K562 (cell line): ENCODE data around the gene BCAM.

Experiments
- BMI1 ChIP-seq: fragments of 150-350 bp; IDR thresholded peaks from 2 replicates; pipeline ENCODE4 v1.6.1; 2014; ENCODE audit warnings: low read length
- CEBPB ChIP-seq: fragments of 450-650 bp; IDR thresholded peaks from 2 replicates; pipeline ENCODE4 v1.6.1; 2016; ENCODE audit warnings: missing genetic modification characterization, missing compliant biosample characterization
- MXI1 ChIP-seq: IDR thresholded peaks from 2 replicates; pipeline ENCODE4 v1.6.1; 2011; ENCODE audit warnings: low read depth, mild to moderate bottlenecking, improper control_type of control experiment, low read length
- NBN ChIP-seq: fragments of 450-650 bp; IDR thresholded peaks from 2 replicates; pipeline ENCODE4 v1.6.1; 2016; ENCODE audit warnings: low read depth, mild to moderate bottlenecking
- POLR2A ChIP-seq: fragments of 450-650 bp; conservative IDR thresholded peaks from 2 replicates; pipeline ENCODE4 v1.6.1; 2016
- SIN3A ChIP-seq, 2 experiments: fragments of 150-350 bp in 1 of 2; IDR thresholded peaks; 2 replicates each; pipeline ENCODE4 v1.6.1; 2011 to 2016; ENCODE audit warnings: borderline replicate concordance in 2 of 2, low read depth in 2 of 2, low read length in 2 of 2, mild to moderate bottlenecking in 2 of 2, moderate library complexity in 2 of 2; ENCODE audit not compliant: control insufficient read depth in 1 of 2
- TARDBP ChIP-seq: fragments of 450-650 bp; IDR thresholded peaks from 2 replicates; pipeline ENCODE4 v1.6.1; 2016
- TCF7 ChIP-seq: sonication (generic); IDR thresholded peaks from 2 replicates; pipeline ENCODE4 v1.6.1; 2016; ENCODE audit warnings: antibody characterized with exemption, borderline replicate concordance
- TCF7L2 ChIP-seq: fragments of 150-350 bp; IDR thresholded peaks from 2 replicates; pipeline ENCODE4 v1.6.1; 2016; ENCODE audit warnings: low read depth, mild to moderate bottlenecking, low read length, moderate library complexity
- TF ChIP-seq, protein P1 (sequence below): fragments of 250-450 bp; sonication (Bioruptor Pico); IDR thresholded peaks from 2 replicates; pipeline ENCODE4 v1.8.0; 2022; ENCODE audit warnings: moderate library complexity, mild to moderate bottlenecking, inconsistent platforms
- TF ChIP-seq, protein P2 (sequence below), 3 experiments: IDR thresholded peaks in 2 of 3; conservative IDR thresholded peaks in 1 of 3; 2 replicates each; pipeline ENCODE4 v1.5.1; 2011 to 2012; ENCODE audit warnings: low read length in 3 of 3, mild to moderate bottlenecking in 3 of 3, control low read depth in 2 of 3, improper control_type of control experiment in 1 of 3, inconsistent platforms in 1 of 3, low read depth in 1 of 3, mixed read lengths in 1 of 3, moderate library complexity in 1 of 3; ENCODE audit not compliant: insufficient read depth in 2 of 3
- TF ChIP-seq, protein P3 (sequence below), 2 experiments: fragments of 450-650 bp in 1 of 2; sonication (generic) in 1 of 2; formaldehyde crosslinking in 1 of 2; IDR thresholded peaks; 2 replicates each; pipeline versions ENCODE4 v1.7.1 to v1.9.0; 2016 to 2022; ENCODE audit warnings: inconsistent platforms in 1 of 2, mild to moderate bottlenecking in 1 of 2, missing genetic modification reagents in 1 of 2
- TF ChIP-seq, protein P4 (sequence below): sonication (generic); formaldehyde crosslinking; IDR thresholded peaks from 2 replicates; pipeline ENCODE4 v1.8.1; 2022; ENCODE audit warnings: missing genetic modification reagents
- TF ChIP-seq, protein P5 (sequence below): fragments of 250-450 bp; sonication (Bioruptor Pico); IDR thresholded peaks from 2 replicates; pipeline ENCODE4 v1.8.0; 2021; ENCODE audit warnings: moderate library complexity, mild to moderate bottlenecking, inconsistent platforms

DNA sequence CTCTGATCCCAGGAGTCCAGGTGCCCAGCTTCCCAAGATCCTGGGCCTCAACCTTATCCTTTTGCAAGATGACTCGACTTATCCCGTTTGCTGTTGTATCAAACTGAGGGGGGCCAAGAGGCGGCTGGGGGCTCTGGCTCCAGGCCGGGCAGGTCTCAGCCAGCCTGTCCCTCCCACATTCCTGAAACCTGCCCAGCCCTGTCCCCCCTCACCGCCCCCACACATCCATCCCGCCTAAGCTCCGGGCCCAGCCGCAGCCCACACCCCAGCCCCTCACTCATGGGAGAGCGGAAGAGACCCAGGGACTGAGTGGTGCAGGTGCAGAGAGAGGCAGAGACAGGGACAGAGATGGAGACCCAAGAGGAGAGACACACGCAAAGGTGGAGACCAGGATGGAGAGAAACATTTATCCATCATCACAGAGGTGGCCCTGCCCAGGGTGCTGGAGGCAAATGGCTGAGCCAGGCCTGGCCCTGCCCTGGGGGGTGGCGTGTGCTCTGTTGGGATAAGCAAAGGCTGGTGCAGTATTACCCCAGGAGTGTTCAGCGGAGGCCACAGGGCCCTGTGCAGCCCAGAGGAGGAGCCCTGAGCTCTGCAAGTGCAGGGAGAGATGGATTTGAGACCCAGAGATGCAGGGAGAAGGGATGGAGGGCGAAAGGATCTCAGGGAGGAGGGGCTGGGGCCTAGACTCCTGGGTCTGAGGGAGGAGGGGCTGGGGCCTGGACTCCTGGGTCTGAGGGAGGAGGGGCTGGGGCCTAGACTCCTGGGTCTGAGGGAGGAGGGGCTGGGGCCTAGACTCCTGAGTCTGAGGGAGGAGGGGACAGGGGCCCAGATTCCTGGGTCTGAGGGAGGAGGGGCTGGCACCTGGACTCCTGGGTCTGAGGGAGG, 1.6 kb downstream of the BCAM start:
- no peak for TF ChIP-seq TCF7L2
- TF ChIP-seq CEBPB (tag): no peak
- TF ChIP-seq, protein P1, sequence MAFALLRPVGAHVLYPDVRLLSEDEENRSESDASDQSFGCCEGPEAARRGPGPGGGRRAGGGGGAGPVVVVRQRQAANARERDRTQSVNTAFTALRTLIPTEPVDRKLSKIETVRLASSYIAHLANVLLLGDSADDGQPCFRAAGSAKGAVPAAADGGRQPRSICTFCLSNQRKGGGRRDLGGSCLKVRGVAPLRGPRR (CRISPR knock-in tag): no peak
- TF ChIP-seq POLR2A: no peak
- TF ChIP-seq BMI1: no peak
- TF ChIP-seq, protein P2, sequence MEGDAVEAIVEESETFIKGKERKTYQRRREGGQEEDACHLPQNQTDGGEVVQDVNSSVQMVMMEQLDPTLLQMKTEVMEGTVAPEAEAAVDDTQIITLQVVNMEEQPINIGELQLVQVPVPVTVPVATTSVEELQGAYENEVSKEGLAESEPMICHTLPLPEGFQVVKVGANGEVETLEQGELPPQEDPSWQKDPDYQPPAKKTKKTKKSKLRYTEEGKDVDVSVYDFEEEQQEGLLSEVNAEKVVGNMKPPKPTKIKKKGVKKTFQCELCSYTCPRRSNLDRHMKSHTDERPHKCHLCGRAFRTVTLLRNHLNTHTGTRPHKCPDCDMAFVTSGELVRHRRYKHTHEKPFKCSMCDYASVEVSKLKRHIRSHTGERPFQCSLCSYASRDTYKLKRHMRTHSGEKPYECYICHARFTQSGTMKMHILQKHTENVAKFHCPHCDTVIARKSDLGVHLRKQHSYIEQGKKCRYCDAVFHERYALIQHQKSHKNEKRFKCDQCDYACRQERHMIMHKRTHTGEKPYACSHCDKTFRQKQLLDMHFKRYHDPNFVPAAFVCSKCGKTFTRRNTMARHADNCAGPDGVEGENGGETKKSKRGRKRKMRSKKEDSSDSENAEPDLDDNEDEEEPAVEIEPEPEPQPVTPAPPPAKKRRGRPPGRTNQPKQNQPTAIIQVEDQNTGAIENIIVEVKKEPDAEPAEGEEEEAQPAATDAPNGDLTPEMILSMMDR (IDR thresholded peaks at IDR 0.05 in 2 of 3, conservative IDR thresholded peaks at IDR 0.05 in 1 of 3; ENCODE audit: insufficient read depth in 2 of 3, low read depth in 1 of 3, low read length in 3 of 3): no peak
- TF ChIP-seq TCF7: no peak
- TF ChIP-seq, protein P3, sequence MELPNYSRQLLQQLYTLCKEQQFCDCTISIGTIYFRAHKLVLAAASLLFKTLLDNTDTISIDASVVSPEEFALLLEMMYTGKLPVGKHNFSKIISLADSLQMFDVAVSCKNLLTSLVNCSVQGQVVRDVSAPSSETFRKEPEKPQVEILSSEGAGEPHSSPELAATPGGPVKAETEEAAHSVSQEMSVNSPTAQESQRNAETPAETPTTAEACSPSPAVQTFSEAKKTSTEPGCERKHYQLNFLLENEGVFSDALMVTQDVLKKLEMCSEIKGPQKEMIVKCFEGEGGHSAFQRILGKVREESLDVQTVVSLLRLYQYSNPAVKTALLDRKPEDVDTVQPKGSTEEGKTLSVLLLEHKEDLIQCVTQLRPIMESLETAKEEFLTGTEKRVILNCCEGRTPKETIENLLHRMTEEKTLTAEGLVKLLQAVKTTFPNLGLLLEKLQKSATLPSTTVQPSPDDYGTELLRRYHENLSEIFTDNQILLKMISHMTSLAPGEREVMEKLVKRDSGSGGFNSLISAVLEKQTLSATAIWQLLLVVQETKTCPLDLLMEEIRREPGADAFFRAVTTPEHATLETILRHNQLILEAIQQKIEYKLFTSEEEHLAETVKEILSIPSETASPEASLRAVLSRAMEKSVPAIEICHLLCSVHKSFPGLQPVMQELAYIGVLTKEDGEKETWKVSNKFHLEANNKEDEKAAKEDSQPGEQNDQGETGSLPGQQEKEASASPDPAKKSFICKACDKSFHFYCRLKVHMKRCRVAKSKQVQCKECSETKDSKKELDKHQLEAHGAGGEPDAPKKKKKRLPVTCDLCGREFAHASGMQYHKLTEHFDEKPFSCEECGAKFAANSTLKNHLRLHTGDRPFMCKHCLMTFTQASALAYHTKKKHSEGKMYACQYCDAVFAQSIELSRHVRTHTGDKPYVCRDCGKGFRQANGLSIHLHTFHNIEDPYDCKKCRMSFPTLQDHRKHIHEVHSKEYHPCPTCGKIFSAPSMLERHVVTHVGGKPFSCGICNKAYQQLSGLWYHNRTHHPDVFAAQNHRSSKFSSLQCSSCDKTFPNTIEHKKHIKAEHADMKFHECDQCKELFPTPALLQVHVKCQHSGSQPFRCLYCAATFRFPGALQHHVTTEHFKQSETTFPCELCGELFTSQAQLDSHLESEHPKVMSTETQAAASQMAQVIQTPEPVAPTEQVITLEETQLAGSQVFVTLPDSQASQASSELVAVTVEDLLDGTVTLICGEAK (IDR thresholded peaks at IDR 0.05): no peak
- TF ChIP-seq, protein P3 (CRISPR knock-in tag; IDR thresholded peaks at IDR 0.05): no peak
- TF ChIP-seq MXI1: no peak
- TF ChIP-seq, protein P4, sequence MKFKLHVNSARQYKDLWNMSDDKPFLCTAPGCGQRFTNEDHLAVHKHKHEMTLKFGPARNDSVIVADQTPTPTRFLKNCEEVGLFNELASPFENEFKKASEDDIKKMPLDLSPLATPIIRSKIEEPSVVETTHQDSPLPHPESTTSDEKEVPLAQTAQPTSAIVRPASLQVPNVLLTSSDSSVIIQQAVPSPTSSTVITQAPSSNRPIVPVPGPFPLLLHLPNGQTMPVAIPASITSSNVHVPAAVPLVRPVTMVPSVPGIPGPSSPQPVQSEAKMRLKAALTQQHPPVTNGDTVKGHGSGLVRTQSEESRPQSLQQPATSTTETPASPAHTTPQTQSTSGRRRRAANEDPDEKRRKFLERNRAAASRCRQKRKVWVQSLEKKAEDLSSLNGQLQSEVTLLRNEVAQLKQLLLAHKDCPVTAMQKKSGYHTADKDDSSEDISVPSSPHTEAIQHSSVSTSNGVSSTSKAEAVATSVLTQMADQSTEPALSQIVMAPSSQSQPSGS (CRISPR knock-in tag): no peak
- TF ChIP-seq SIN3A (IDR thresholded peaks at IDR 0.05; ENCODE audit: borderline replicate concordance in 2 of 2, control insufficient read depth in 1 of 2, low read depth in 2 of 2, low read length in 2 of 2): no peak
- TF ChIP-seq TARDBP: no peak
- TF ChIP-seq NBN: no peak
- TF ChIP-seq, protein P5, sequence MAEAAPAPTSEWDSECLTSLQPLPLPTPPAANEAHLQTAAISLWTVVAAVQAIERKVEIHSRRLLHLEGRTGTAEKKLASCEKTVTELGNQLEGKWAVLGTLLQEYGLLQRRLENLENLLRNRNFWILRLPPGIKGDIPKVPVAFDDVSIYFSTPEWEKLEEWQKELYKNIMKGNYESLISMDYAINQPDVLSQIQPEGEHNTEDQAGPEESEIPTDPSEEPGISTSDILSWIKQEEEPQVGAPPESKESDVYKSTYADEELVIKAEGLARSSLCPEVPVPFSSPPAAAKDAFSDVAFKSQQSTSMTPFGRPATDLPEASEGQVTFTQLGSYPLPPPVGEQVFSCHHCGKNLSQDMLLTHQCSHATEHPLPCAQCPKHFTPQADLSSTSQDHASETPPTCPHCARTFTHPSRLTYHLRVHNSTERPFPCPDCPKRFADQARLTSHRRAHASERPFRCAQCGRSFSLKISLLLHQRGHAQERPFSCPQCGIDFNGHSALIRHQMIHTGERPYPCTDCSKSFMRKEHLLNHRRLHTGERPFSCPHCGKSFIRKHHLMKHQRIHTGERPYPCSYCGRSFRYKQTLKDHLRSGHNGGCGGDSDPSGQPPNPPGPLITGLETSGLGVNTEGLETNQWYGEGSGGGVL: no peak
